Breast epithelium (tissue), 3 donors: ENCODE results near the gene PAK5.

Source experiments
- POLR2A ChIP-seq: fragments of 450-650 bp; IDR thresholded peaks from one replicate; pipeline ENCODE4 v1.6.1; 2016; ENCODE audit warnings: antibody characterized with exemption, mild to moderate bottlenecking, moderate library complexity
- POLR2AphosphoS5 ChIP-seq, 3 donors: sonication (generic); formaldehyde crosslinking; IDR thresholded peaks; one replicate each; pipeline ENCODE4 v1.6.1; 2017; ENCODE audit warnings: antibody characterized with exemption in 3 of 3
- TF ChIP-seq, protein P1 (sequence below), 3 donors: fragments of 450-650 bp; IDR thresholded peaks; one replicate each; pipeline ENCODE4 v1.5.1; 2016 to 2017; ENCODE audit warnings: antibody characterized with exemption in 3 of 3, mild to moderate bottlenecking in 3 of 3, moderate library complexity in 3 of 3

GRCh38 chr20:9518576-9519175 is 320.2 kb downstream of the PAK5 start:
- TF ChIP-seq, protein P1, sequence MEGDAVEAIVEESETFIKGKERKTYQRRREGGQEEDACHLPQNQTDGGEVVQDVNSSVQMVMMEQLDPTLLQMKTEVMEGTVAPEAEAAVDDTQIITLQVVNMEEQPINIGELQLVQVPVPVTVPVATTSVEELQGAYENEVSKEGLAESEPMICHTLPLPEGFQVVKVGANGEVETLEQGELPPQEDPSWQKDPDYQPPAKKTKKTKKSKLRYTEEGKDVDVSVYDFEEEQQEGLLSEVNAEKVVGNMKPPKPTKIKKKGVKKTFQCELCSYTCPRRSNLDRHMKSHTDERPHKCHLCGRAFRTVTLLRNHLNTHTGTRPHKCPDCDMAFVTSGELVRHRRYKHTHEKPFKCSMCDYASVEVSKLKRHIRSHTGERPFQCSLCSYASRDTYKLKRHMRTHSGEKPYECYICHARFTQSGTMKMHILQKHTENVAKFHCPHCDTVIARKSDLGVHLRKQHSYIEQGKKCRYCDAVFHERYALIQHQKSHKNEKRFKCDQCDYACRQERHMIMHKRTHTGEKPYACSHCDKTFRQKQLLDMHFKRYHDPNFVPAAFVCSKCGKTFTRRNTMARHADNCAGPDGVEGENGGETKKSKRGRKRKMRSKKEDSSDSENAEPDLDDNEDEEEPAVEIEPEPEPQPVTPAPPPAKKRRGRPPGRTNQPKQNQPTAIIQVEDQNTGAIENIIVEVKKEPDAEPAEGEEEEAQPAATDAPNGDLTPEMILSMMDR (IDR thresholded peaks at IDR 0.05): no peak
- no peak for TF ChIP-seq POLR2AphosphoS5 (IDR thresholded peaks at IDR 0.05)
- no peak for TF ChIP-seq POLR2A
